CD4-positive, alpha-beta T cell treated with Interleukin-6 for 4 hours (primary cell): Measurements from ENCODE around the gene FGFBP2.
A peak's percentile ranks its signal among the peaks of the same experiment; 100 is the strongest.

Experiments used
- DNase-seq: peaks from one replicate; pipeline ENCODE4 v3.0.0-alpha.2; 2020; ENCODE audit warnings: mixed read lengths

The FGFBP2 gene, protein sequence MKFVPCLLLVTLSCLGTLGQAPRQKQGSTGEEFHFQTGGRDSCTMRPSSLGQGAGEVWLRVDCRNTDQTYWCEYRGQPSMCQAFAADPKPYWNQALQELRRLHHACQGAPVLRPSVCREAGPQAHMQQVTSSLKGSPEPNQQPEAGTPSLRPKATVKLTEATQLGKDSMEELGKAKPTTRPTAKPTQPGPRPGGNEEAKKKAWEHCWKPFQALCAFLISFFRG

DNA sequence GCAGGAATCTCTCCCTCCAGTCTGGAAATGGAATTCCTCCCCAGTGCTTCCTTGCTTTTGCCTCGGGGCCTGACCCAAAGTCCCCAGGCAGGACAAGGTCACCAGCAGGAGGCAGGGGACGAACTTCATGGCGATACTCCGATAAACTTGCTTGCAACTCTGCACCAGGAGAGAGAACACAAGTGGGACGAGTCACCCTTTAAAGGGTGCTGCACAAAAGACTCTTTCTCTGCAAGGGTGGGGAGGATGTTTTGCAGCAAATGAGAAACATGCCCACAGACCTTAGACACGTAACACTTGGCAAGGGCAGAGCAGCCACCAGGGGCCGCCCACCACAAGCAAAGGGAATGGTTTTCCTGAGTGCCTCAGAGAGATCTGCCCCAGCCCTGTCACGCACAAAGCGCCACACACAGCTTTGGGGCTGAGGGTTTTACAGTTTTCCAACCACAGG, at the start of gene FGFBP2:
TSS of gene FGFBP2 (minus strand) at position 175 of the 451 bp plus-strand sequence. CDS start at position 129, 46 bp downstream.
- DNase-seq = peak; percentile 59

DNA sequence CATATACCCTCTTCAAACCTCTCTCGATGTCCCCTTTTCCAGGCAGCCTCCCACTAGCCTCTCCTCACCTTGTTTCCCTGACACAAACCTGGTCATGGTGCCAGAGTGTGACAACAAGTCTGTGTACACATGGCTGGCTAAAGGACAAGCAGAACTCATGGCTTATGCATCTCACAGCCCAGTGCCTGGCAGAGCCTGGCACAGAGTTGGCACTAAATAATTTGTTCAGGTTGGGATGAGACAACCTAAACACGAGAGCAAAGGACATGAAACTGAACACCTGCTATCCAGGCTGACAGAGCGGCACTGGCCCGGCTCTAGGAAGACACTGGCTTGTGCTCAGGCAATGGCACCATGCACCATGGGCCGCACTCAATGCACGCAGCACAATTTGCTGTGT, 48.2 kb upstream of the FGFBP2 start:
- no peak for DNase-seq

DNA sequence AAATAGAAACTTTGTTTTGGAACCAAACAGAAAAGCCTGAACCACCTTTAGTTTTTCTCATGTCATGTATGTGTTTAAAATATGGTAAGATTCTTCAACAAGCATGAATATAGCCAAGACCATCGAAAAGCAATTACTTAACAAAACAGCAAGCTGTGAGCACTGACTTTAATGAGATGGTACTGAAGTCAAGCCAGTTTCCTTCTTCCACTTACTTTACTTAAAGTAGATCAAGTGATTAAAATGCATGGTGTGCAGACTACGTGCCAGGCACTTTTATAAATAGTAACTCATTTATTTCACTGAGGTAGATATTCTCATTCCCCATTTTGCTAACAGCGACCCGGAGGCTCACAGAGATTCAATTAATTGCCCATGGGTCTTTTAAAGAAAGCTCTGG, 46.2 kb upstream of the FGFBP2 start:
- DNase-seq = no peak

DNA sequence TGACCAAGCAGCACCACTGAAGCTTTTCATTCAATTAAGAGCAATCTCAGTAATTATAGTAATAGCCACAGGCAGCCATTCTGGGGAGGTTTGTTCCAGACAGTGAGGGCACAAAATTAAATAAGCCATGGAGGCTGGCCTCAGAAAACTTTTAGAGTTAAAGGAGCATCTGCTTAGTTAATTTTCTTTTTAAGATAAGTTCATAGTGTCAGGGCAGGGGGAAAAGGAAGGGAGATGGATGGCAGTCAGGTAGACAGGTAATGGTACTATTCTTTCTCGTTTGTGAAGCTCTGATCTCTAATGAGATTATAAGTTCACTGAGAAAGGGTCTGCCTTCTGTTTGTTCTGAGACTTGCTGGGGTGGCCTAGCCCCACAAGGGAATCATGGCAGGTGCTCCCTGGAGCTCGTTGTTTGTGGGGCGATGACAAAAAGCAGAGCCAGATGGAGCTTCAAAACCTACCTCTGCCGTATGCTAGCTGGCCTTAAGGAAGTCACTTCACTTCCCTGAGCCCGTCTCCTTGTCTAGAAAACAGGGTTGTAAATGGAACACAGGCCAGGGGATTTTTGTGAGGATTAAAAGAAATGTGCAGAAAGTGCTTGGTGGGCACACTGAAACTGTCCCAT, 44.6 kb upstream of the FGFBP2 start:
- no peak for DNase-seq

DNA sequence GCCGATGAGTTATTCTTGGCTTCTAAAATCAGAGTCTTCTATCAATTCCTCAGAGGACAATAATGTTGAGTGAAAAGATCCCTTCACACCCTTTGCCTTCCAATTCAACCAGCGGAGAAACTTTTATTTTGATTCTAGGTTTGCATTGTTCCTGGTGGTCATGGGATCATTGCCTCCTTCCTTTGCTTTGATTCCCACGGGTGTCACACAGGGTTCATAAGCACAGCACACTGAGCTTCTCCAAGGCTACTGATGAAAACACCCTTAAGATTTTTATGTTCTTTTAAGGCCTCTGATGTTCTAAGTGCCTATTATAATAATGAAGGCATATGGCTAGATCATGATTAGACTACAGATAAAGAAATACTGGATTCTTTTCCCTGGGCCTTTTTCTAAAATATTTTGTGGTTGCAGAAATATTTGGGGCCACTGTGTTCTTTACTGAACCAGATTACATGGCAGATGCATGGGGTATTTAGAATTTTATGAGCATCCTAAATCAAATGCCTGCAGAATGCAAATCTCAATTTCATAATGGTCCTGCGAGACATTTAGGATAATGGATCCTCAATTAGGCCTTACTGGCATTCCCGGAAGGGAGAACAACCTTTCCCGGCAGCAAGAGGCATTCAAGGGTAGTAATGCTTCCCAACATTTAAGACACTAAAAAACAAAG, 43.9 kb upstream of the FGFBP2 start:
- no peak for DNase-seq

DNA sequence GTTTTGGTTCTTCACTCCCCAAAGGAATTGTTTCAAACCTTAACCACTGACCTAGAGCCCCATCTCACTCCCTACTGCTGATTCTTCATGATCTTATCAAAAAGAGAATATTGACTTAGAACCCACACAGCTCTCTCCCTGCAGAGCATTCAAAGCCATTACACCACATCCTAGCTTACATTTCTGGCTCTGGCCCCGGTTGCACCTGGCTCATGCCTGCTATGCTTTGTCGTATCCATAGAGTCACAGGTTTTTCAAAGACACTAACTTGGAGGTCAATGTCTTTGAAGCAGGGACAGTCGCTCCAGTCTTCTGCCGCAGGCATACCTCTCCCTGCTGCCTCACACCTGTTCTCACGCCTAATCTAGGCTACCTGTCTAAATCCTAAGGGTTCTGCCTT, 42.7 kb upstream of the FGFBP2 start:
- DNase-seq = no peak

DNA sequence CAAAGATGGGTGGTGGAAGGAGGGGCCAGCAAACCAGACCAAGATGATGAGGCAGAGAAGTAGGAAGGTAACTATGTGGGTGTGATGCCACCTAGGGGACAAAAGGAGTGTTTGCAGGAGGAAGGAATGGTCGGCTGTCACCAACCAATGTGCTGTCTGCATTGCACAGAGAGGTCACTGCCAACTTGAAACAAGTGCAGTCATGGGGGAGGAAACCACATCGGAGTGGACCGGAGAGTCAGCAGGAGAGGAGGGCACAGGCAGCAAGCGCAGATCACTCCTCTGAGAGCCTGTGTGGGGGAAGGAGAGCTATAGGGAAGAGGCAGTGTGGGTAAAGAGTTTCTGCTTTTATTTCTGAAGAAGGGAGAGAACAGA, 38.5 kb upstream of the FGFBP2 start:
- DNase-seq = peak; percentile 41

DNA sequence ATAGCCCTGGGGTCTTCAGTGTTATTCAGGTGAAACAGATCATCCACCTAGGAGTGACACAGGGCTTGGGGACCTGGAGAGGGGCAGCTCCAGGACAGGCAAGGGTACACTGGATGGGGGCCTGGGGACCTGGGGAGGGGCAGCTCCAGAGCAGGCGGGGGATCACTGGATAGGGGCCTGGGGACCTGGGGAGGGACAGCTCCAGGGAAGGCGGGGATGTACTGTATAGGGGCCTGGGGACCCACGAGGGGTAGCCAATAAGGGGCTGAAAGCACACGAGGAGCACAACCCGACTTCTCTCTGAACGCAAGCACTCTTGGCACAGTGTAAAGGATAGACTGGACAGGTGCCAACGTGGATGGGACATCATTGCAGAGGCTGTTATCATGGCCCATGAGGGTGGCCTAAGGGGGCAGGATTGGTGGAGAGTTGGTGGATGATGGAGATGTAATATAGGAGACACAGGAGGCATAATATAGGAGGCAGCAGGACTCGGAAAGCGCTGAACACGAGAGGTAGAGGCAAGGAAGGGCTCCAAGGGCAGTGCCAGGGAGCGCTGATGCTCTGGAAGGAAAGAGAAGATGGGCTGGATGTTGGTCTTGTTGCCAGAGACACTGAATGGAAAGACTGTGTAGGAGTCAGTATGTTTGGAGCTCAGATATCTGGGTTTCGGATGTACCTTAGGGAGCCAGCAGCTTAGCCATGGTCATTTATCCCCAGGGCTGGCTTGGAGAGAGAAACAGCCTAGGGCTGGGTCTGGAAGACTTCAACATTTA, 37.9 kb upstream of the FGFBP2 start:
- DNase-seq = no peak

DNA sequence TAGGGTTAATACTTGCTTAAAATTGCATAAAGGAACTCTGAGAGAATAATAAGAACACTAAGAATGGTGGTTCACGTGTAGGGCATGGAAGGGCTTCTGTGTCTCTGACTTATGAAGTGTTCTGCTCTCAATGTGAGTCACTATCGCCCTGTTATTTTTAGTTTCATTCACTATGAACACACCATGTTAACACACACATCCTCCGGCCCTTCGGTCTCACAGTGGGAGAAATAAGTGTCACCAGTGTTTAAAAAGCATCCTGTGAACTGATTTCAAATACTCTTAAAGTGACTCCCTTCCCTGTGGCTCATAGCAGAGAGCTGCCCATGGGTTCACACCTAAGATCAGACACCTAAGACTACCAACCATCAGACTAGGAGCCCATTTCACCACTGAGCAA, 33.8 kb upstream of the FGFBP2 start:
- DNase-seq = no peak

DNA sequence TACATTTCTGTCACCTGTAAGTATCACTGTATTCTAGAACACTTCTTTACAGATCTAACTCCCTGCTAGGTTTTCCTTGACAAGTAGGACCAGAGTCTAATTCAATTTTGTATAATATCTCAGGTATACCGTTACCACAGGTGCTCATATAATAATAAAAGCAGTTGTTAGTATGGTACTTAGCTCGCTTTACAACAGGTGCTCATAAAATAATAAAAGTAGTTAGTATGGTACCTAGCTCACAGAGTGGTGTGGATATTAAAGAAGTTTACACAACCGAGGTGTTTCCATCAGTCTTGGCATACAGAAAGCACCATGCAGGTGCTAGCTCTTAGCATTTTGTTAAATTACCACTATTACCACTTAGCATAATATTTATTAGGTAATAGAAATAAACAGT, 32.9 kb upstream of the FGFBP2 start:
- DNase-seq = no peak

DNA sequence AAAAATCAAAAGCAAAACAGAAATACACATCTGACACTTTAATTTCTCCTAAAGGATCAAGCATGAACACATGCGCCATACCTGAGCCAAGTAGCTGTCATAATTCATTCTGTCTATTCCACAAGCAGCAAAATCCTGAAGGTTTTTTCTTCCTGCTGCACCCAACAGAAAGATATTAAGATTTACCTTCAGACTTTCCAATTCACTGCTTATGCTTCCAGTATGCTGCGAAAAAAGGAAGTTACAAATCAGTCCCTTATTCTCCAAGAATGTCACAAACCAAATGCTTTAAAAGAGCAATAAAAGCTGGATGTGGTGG, 29.2 kb upstream of the FGFBP2 start:
- DNase-seq = no peak

DNA sequence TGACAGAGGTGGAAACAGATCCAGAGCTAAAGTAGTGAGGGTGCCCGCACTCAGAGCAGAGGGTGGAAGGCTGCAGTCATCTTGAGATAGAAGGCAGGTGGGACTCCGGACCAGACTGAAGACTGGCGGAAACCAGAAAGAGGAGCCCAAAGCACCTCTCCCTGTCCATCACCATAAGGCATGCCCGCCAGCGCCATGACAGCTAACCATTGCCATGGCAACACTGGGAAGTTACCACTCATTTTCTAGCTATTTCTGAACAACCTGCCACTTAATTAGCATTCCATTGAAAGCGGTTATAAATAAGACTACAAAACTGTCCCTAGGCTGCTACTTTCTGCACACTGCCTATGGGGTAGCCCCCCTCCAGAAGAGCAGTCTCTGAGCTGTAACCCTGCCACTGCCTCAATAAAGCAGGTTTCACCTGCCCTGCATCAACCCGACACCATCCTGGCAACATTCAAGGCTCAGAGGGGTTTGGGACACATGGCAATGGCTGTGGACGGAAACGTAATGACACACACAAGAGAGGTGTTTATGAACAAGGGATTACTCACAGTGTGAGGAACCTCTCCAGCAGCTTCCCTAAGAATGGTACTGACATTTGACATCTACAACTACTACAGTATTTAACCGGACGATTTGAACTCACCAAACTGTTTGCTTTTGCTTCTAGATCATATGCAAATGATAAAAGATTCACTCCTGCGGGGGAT, 27.8 kb upstream of the FGFBP2 start:
- DNase-seq = no peak

DNA sequence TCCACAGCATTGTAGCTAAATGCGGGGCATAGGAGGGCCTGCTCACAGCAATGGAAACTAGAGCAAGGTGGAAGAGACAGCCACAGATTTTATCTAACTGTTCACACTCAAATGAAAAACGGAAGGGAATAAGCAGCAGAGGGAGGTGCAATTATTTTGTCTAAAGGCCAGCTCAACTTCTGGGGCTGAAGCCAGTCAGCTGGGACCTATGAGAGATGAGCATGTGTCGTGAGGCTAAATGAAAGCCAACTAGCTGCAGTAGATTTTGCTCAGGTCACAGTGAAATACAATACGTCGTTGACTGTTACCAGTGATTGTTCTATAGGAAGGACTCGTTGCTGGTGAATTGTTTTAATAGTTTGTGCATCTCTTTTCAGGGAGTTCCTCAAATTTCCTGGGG, 26.4 kb upstream of the FGFBP2 start:
- no peak for DNase-seq

DNA sequence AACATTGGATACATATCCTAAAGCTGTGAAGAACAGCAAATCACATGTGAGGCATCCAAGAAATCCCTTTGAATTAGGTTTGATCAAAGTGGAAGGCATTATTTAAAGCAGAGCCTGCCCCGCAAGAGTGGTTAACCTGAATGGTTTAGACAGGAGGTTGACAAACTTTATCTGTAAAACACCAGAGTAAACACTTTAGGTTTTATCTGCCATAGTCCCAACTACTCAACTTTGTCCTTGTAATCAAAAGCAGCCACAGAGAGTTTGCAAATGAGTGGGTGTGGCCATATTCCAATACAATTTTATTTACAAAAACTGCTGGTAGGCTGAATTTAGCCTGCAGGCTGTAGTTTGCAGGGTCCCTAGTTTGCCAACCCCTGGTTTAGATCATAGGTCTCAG, 25.2 kb upstream of the FGFBP2 start:
- DNase-seq = no peak

DNA sequence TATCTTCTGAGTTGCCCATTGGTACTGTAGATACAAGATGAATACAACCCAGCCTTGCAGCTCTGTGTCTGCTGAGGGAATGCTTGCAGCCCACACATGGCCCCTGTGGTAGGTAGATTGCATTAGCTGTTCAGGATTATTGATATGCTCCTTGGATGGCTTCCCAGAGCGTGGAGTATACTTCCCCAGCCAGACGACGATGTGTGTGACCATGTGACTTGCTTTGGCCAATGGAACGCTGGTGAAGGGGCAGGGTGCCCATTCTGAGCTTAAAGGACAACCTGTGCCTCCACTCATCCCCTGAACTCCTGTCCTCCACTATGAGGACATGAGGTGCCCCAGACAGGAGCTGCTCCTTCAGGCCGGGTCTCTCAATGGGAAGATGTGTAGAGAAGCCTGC, 23.9 kb upstream of the FGFBP2 start:
- DNase-seq = no peak

DNA sequence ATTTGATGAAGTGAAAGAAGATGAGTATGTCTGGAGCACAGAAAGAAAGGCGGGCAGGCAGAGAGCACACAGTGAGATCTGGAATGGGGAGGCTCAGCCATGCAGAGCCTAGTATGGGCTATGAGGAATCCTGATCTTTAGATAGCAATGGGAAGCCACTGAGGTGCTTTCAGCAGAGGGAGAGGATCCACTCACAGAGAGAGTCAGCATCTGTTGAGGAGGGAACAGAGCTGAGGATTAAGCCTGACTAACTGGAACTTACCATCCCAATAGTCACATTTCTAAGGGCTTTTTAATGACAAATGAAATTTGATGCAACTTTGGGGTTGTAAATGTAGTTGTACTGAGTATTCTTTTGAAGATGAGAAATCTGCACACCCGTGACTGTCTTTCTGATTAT, 20.6 kb upstream of the FGFBP2 start:
- DNase-seq = no peak

DNA sequence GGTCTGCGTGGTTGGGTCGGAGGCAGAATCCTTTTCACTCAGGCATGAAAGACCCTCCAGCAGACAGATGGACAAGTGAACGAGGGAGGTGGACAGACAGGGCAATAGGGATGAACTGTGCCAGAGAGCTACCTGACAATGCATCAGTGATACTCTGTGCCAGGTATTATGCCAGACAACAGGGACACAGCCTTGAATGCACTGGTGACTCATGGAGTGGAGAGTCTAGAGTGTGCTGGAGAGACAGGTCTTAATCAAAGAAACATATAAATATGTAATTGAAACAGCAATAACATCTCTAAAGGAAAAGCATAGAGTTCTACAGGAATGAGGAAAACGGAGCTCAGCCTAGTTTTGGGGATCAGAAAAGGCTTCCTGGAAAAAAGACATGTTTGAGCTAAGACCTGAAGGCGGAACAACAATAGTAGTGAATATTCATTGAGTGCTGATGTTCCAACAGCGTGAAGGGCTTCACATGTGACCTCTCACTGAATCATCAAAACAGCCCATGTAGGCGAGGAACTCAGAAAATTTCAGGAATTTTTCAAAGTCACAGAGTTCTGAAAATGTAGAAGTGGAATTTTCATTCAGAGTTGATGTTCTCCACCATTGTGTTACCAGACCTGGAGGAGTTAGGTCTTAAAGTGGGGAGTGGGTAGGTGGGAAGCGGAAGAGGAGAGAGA, 20.0 kb upstream of the FGFBP2 start:
- no peak for DNase-seq

DNA sequence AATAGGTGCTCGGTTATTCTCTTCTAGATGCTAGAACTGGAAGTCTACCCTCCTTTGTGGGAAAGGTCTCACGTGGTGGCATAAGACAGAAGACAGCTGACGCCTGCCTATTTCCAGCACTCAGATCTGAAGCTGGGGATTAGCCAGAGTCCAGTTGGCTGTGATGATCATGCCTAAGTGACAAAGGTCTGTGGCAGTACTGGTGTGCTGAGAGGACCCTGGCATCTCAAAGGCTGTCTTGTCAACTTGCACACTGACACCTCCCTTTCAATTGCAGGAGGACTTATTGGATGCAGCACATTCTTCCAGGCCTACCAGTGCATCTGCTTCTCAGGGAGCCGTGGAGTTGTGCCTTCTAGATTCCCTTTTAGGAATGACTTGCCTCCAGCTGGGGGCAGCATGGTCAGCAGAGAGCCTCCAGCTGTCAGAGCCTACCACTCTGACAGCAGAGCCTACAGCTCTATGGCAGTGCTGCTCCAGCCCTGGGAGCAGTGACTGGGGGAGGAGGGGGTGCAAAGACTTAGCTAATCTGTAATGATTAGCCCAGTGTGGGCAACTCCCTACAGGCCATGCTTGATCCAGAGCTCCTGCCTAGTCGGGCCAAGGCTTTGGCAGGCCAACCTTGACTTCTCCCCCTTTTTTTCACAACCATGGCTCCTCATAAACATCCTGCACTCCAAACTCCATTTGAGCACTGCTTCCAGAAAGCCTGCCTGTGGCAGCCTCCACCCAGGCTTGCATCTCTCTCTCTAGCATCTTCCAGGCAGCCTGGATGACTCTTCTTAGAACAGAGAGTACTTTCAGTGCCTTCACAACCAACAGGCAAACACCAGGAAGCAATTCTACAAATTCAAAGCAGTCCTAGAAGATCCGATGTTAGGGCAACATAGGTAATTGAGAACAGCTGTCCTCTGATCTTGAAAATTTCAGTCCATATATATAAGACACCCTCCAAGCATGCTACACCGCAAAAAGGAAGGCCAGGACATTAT, 13.8 kb upstream of the FGFBP2 start:
- no peak for DNase-seq

DNA sequence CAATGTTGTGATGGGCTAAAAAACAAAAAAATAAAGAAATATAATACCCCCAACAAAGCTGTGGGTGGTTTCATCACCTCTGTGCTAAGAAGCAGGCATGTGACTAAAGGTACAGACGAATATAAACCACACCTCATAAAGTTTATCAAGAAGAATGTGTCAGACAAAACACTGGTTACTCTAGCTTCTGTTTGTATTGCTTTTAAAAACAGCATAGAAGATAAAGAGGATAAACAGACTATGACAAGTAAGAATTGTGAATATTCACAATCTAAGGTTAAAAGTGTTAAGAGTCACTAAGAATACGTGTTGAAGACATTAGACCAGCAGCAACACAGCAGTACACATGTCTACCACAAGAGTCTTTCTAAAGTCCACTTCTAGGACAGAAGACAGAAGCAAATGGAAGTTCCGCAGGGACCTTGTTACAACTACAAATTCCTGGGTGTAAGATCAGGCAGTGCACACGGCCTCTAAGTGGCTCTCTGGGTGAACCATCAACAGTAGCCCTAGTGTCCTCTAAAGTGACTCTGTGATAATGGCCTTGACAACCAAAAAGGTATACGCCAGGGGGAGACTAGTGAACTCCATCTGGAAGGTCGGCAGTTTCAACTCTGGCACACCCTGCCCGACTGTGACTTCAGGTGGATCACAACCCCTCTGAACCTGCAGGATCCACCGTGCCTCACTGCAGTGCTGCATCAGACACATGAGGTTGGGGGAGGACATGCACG, 8.3 kb upstream of the FGFBP2 start:
- DNase-seq = no peak

DNA sequence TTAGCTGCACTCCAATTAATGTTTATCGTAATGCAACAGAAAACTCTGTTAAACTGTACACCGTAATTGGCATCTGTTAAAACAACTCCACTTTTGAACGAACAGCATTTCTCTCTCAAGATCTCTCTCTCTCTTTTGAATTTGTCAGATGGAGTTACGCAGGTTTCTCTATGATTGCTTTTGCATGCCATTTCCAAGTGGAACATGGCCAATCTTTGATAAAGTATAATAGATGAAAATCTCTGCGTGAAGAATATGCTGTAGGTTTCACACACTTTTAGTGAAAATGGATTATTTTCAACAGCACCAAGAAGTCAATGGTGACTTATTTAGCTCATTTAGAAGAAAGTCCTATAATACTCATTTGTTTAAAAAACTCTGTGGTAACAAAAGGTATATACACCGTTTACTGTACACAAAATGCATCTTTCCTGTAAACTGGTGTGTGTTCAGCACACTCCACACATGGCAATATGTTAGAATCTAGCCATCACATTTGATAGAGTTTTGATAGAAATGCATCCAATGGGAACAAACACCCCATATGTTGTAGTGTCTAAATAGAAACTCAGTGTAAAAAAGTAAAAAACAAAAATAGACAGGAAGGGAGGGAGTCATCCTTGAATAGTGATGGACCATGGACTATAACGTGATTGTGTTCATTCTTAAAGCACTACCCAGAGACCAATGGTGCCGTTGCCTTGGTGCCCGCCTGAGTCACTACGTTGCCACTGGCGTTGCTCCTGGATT, 5.8 kb upstream of the FGFBP2 start:
- no peak for DNase-seq
